ENCODE data around the gene ICOS.
A peak's percentile ranks its signal among the peaks of the same experiment; 100 is the strongest.

The ICOS gene

GRCh38 chr2:203936535-203936934, at the start of gene ICOS:
ICOS (plus strand) TSS chr2:203936763; CDS start chr2:203936815, 52 bp downstream.
- no peak for DNase-seq

GRCh38 chr2:203887677-203888076, 48.9 kb upstream of the ICOS start:
- no peak for DNase-seq

- DNase-seq: no peak
Observed at GRCh38 chr2:203889542-203889941, 47.0 kb upstream of the ICOS start.

GRCh38 chr2:203889944-203890343, 46.6 kb upstream of the ICOS start:
- DNase-seq: no peak

GRCh38 chr2:203890733-203891132, 45.8 kb upstream of the ICOS start:
- DNase-seq: no peak

GRCh38 chr2:203891474-203891873, 45.1 kb upstream of the ICOS start:
- DNase-seq: no peak

GRCh38 chr2:203892207-203892606, 44.4 kb upstream of the ICOS start:
- DNase-seq: no peak

GRCh38 chr2:203893401-203893800, 43.2 kb upstream of the ICOS start:
- DNase-seq: no peak

- no peak for DNase-seq
Observed at GRCh38 chr2:203893840-203894239, 42.7 kb upstream of the ICOS start.

- DNase-seq: no peak
Observed at GRCh38 chr2:203894262-203894661, 42.3 kb upstream of the ICOS start.

- DNase-seq: no peak
Observed at GRCh38 chr2:203897544-203897943, 39.0 kb upstream of the ICOS start.

- DNase-seq: no peak
Observed at GRCh38 chr2:203898657-203899056, 37.9 kb upstream of the ICOS start.

GRCh38 chr2:203900253-203900652, 36.3 kb upstream of the ICOS start:
- no peak for DNase-seq

- no peak for DNase-seq
Observed at GRCh38 chr2:203904022-203904421, 32.5 kb upstream of the ICOS start.

- DNase-seq: no peak
Observed at GRCh38 chr2:203905656-203906055, 30.9 kb upstream of the ICOS start.

- DNase-seq: no peak
Observed at GRCh38 chr2:203908066-203908796, 28.3 kb upstream of the ICOS start.

GRCh38 chr2:203908797-203909185, 27.8 kb upstream of the ICOS start:
- no peak for DNase-seq

GRCh38 chr2:203909261-203909967, 27.1 kb upstream of the ICOS start:
- DNase-seq: peak; percentile 38

- DNase-seq: no peak
Observed at GRCh38 chr2:203909974-203910373, 26.6 kb upstream of the ICOS start.

- DNase-seq: no peak
Observed at GRCh38 chr2:203913947-203914346, 22.6 kb upstream of the ICOS start.

GRCh38 chr2:203914546-203915182, 21.9 kb upstream of the ICOS start:
- no peak for DNase-seq

GRCh38 chr2:203915256-203915655, 21.3 kb upstream of the ICOS start:
- DNase-seq: no peak

- DNase-seq: no peak
Observed at GRCh38 chr2:203916756-203917155, 19.8 kb upstream of the ICOS start.

GRCh38 chr2:203918264-203918663, 18.3 kb upstream of the ICOS start:
- DNase-seq: no peak

Data from NCI-H2171 treated with DMSO at 0.1 percent for 48 hours (cell line).